HepG2 (cell line): ENCODE results near the gene MTX1. TPM values are rescaled to one million over a fixed set of nuclear protein-coding genes. Genes with fewer than 3 reads are reported as not detected.

ENCODE experiments used
- CHD2 ChIP-seq: IDR thresholded peaks from 2 replicates; pipeline ENCODE4 v1.6.1; 2011; ENCODE audit warnings: low read depth, low read length, improper control_type of control experiment
- EED ChIP-seq: sonication (generic); formaldehyde crosslinking; IDR thresholded peaks from 2 replicates; pipeline ENCODE4 v1.5.0; 2020; ENCODE audit warnings: mild to moderate bottlenecking, missing genetic modification reagents
- ELF1 ChIP-seq: sonication (generic); formaldehyde crosslinking; IDR thresholded peaks from 2 replicates; pipeline ENCODE4 v1.4.0; 2020; ENCODE audit warnings: missing genetic modification reagents
- ESRRA ChIP-seq: sonication (generic); formaldehyde crosslinking; IDR thresholded peaks from 2 replicates; pipeline ENCODE4 v1.5.1; 2020; ENCODE audit warnings: mild to moderate bottlenecking, low read depth, missing genetic modification reagents
- HNF4A ChIP-seq: sonication (generic); formaldehyde crosslinking; IDR thresholded peaks from 2 replicates; pipeline ENCODE4 v1.4.0; 2020; ENCODE audit warnings: missing genetic modification reagents
- KLF13 ChIP-seq: sonication (generic); formaldehyde crosslinking; IDR thresholded peaks from 2 replicates; pipeline ENCODE4 v1.4.0; 2020; ENCODE audit warnings: mild to moderate bottlenecking, missing genetic modification reagents
- MED1 ChIP-seq: sonication (generic); formaldehyde crosslinking; IDR thresholded peaks from 2 replicates; pipeline ENCODE4 v1.4.0; 2020; ENCODE audit warnings: missing genetic modification reagents
- MYC ChIP-seq: sonication (generic); formaldehyde crosslinking; IDR thresholded peaks from 2 replicates; pipeline ENCODE4 v1.9.0; 2021; ENCODE audit warnings: missing genetic modification reagents, borderline replicate concordance
- NFIC ChIP-seq: IDR thresholded peaks from 2 replicates; pipeline ENCODE4 v1.6.1; 2012; ENCODE audit warnings: mild to moderate bottlenecking, low read length, inconsistent platforms
- PLRG1 ChIP-seq: fragments of 450-650 bp; conservative IDR thresholded peaks from 2 replicates; pipeline ENCODE4 v1.6.1; 2016
- RFXANK ChIP-seq: IDR thresholded peaks from 2 replicates; pipeline ENCODE4 v1.6.1; 2016
- RNF219 ChIP-seq: sonication (generic); formaldehyde crosslinking; IDR thresholded peaks from 2 replicates; pipeline ENCODE4 v1.5.0; 2020; ENCODE audit warnings: mild to moderate bottlenecking, missing genetic modification reagents
- SNRNP70 ChIP-seq: fragments of 200-400 bp; formaldehyde crosslinking; IDR thresholded peaks from 2 replicates; pipeline ENCODE4 v1.6.1; 2017; ENCODE audit warnings: mild to moderate bottlenecking, low read depth, low read length, moderate library complexity
- YEATS2 ChIP-seq: sonication (generic); formaldehyde crosslinking; IDR thresholded peaks from 2 replicates; pipeline ENCODE4 v1.4.0; 2020; ENCODE audit warnings: missing genetic modification reagents, borderline replicate concordance
- YEATS4 ChIP-seq: sonication (generic); formaldehyde crosslinking; IDR thresholded peaks from 2 replicates; pipeline ENCODE4 v1.4.0; 2020; ENCODE audit warnings: missing genetic modification reagents, borderline replicate concordance
- ZFP36 ChIP-seq: fragments of 150-350 bp; IDR thresholded peaks from 2 replicates; pipeline ENCODE4 v1.6.1; 2018; ENCODE audit warnings: borderline replicate concordance, low read length, low read depth; ENCODE audit not compliant: partially characterized antibody
- ZFX ChIP-seq: sonication (generic); formaldehyde crosslinking; IDR thresholded peaks from 2 replicates; pipeline ENCODE4 v1.4.0; 2020; ENCODE audit warnings: mild to moderate bottlenecking, low read depth, missing genetic modification reagents, moderate library complexity
- ZNF569 ChIP-seq: sonication (generic); formaldehyde crosslinking; IDR thresholded peaks from 2 replicates; pipeline ENCODE4 v1.5.0; 2020; ENCODE audit warnings: mild to moderate bottlenecking, missing genetic modification reagents, moderate library complexity, borderline replicate concordance
- ZNF709 ChIP-seq: sonication (generic); formaldehyde crosslinking; IDR thresholded peaks from 2 replicates; pipeline ENCODE4 v1.5.0; 2020; ENCODE audit warnings: mild to moderate bottlenecking, missing genetic modification reagents
- ZNF879 ChIP-seq: sonication (generic); formaldehyde crosslinking; IDR thresholded peaks from 2 replicates; pipeline ENCODE4 v1.8.1; 2023; ENCODE audit warnings: missing genetic modification reagents
- polyA plus RNA-seq, 8 experiments: library from polyadenylated mRNA; depleted of rRNA in 3 of 8; stranded (reverse) in 7 of 8; unstranded in 1 of 8; fragments of >200 nt; fragmentation: Illumina TruSeq in 4 of 8; extraction: Trizol in 4 of 8; gene quantifications; 2 replicates each; pipeline versions ENCODE4 v1.2.1 to v1.2.3, GENCODE V29; 2011 to 2016; ENCODE audit warnings: low read depth in 4 of 8, missing spikeins in 1 of 8, mixed read lengths in 1 of 8; ENCODE audit not compliant: insufficient read depth in 1 of 8
- total RNA-seq, 5 experiments: library from RNA; depleted of rRNA; stranded (reverse); fragments of >200 nt; fragmentation: Illumina TruSeq; extraction: Trizol; gene quantifications; 2 replicates each; pipeline ENCODE4 v1.2.3, GENCODE V29; 2016; ENCODE audit warnings: low read depth in 1 of 5
- TF ChIP-seq, protein P1 (sequence below): IDR thresholded peaks from 2 replicates; pipeline ENCODE4 v1.6.1; 2016; ENCODE audit warnings: low read depth, missing genetic modification reagents, missing compliant biosample characterization
- TF ChIP-seq, protein P2 (sequence below): IDR thresholded peaks from 2 replicates; pipeline ENCODE4 v1.6.1; 2016; ENCODE audit warnings: low read depth, control low read depth

The MTX1 gene
- total and polyA plus RNA-seq, 2 of the 13 experiments (the other 11 are each of a cell fraction or from before 2014, with no cell fraction given): 64.5 to 72.6 TPM

- TF ChIP-seq YEATS2 (CRISPR knock-in tag) (peak; percentile 7; the same call in 1 of the 2 replicates), ZNF569 (CRISPR knock-in tag) (no peak), ZNF709 (CRISPR knock-in tag) (no peak), NFIC (no peak), SNRNP70 (no peak), YEATS4 (peak; percentile 62), RNF219 (CRISPR knock-in tag) (no peak), PLRG1 (no peak), HNF4A (CRISPR knock-in tag) (no peak), ZFX (CRISPR knock-in tag) (peak; percentile 85), ESRRA (CRISPR knock-in tag) (no peak; the same call in 1 of the 2 replicates), KLF13 (CRISPR knock-in tag) (0 out of 2 replicates have a peak, but pooled peaks have one; percentile 20), EED (peak; percentile 36; the same call in 1 of the 2 replicates), ELF1 (peak; percentile 38; the same call in 1 of the 2 replicates), CHD2 (peak; percentile 65; the same call in 1 of the 2 replicates), RFXANK (CRISPR knock-in tag) (no peak), ZNF879 (no peak), MYC (CRISPR knock-in tag) (peak; percentile 68), MED1 (CRISPR knock-in tag) (peak; percentile 9; the same call in 1 of the 2 replicates), ZFP36 (no peak)
- TF ChIP-seq, protein P1, sequence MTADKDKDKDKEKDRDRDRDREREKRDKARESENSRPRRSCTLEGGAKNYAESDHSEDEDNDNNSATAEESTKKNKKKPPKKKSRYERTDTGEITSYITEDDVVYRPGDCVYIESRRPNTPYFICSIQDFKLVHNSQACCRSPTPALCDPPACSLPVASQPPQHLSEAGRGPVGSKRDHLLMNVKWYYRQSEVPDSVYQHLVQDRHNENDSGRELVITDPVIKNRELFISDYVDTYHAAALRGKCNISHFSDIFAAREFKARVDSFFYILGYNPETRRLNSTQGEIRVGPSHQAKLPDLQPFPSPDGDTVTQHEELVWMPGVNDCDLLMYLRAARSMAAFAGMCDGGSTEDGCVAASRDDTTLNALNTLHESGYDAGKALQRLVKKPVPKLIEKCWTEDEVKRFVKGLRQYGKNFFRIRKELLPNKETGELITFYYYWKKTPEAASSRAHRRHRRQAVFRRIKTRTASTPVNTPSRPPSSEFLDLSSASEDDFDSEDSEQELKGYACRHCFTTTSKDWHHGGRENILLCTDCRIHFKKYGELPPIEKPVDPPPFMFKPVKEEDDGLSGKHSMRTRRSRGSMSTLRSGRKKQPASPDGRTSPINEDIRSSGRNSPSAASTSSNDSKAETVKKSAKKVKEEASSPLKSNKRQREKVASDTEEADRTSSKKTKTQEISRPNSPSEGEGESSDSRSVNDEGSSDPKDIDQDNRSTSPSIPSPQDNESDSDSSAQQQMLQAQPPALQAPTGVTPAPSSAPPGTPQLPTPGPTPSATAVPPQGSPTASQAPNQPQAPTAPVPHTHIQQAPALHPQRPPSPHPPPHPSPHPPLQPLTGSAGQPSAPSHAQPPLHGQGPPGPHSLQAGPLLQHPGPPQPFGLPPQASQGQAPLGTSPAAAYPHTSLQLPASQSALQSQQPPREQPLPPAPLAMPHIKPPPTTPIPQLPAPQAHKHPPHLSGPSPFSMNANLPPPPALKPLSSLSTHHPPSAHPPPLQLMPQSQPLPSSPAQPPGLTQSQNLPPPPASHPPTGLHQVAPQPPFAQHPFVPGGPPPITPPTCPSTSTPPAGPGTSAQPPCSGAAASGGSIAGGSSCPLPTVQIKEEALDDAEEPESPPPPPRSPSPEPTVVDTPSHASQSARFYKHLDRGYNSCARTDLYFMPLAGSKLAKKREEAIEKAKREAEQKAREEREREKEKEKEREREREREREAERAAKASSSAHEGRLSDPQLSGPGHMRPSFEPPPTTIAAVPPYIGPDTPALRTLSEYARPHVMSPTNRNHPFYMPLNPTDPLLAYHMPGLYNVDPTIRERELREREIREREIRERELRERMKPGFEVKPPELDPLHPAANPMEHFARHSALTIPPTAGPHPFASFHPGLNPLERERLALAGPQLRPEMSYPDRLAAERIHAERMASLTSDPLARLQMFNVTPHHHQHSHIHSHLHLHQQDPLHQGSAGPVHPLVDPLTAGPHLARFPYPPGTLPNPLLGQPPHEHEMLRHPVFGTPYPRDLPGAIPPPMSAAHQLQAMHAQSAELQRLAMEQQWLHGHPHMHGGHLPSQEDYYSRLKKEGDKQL: no peak
- TF ChIP-seq, protein P2, sequence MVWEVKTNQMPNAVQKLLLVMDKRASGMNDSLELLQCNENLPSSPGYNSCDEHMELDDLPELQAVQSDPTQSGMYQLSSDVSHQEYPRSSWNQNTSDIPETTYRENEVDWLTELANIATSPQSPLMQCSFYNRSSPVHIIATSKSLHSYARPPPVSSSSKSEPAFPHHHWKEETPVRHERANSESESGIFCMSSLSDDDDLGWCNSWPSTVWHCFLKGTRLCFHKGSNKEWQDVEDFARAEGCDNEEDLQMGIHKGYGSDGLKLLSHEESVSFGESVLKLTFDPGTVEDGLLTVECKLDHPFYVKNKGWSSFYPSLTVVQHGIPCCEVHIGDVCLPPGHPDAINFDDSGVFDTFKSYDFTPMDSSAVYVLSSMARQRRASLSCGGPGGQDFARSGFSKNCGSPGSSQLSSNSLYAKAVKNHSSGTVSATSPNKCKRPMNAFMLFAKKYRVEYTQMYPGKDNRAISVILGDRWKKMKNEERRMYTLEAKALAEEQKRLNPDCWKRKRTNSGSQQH (CRISPR knock-in tag): peak; percentile 85; the same call in 1 of the 2 replicates
These were observed at the start of gene MTX1 (continued) for GRCh38 chr1:155208541-155209311.
